Glutamatergic neuron (in vitro differentiated cells): Measurements from ENCODE around the gene CRYGN. TPM values are rescaled to one million over a fixed set of nuclear protein-coding genes. Genes with fewer than 3 reads are reported as not detected.
A peak's percentile ranks its signal among the peaks of the same experiment; 100 is the strongest.

Experiments used
- DNase-seq: peaks from one replicate; pipeline ENCODE4 v3.0.0; 2022
- H3K27ac Mint-ChIP-seq: one replicate; pipeline ENCODE4 v1.8.0; 2020; ENCODE audit warnings: mild to moderate bottlenecking, mixed read lengths, inconsistent platforms; ENCODE audit not compliant: unreplicated experiment
- H3K27me3 Mint-ChIP-seq: one replicate; pipeline ENCODE4 v1.8.0; 2020; ENCODE audit warnings: mild to moderate bottlenecking, moderate library complexity, mixed read lengths, inconsistent platforms; ENCODE audit not compliant: unreplicated experiment
- H3K36me3 Mint-ChIP-seq: one replicate; pipeline ENCODE4 v1.8.0; 2020; ENCODE audit warnings: mild to moderate bottlenecking, mixed read lengths, inconsistent platforms; ENCODE audit not compliant: unreplicated experiment
- H3K4me1 Mint-ChIP-seq: one replicate; pipeline ENCODE4 v1.8.0; 2020; ENCODE audit warnings: mild to moderate bottlenecking, low read depth, mixed read lengths, inconsistent platforms; ENCODE audit not compliant: unreplicated experiment
- H3K4me3 Mint-ChIP-seq: one replicate; pipeline ENCODE4 v1.8.0; 2020; ENCODE audit warnings: mild to moderate bottlenecking, mixed read lengths, inconsistent platforms; ENCODE audit not compliant: unreplicated experiment
- H3K9me3 Mint-ChIP-seq: one replicate; pipeline ENCODE4 v1.8.0; 2020; ENCODE audit warnings: mild to moderate bottlenecking, moderate library complexity, mixed read lengths, inconsistent platforms; ENCODE audit not compliant: unreplicated experiment
- CTCF ChIP-seq: fragments of 200-600 bp; sonication (generic); IDR thresholded peaks from one replicate; pipeline ENCODE4 v1.5.0; 2021; ENCODE audit not compliant: partially characterized antibody, unreplicated experiment
- total RNA-seq: library from RNA; stranded (reverse); fragmentation: NEBNext Ultra II Directional; extraction: Animal tissue kit (Norgen Biotek cat#: 25700); gene quantifications from one replicate; pipeline ENCODE4 v1.2.1, GENCODE V29; 2021; ENCODE audit not compliant: unreplicated experiment

Gene CRYGN
- total RNA-seq, 1 donor from 2014 or later = not detected

- peaks cover 5% of the 10 kb centered on the region for H3K4me1 Mint-ChIP-seq
- no peaks in the 10 kb centered on the region for H3K36me3 Mint-ChIP-seq
- peaks cover 4% of the 10 kb centered on the region for H3K9me3 Mint-ChIP-seq
- no peak overlapping the region for H3K4me3 Mint-ChIP-seq
- TF ChIP-seq CTCF = peak; percentile 78
- peaks cover 3% of the 10 kb centered on the region for H3K27me3 Mint-ChIP-seq
- DNase-seq = peak; percentile 81
- H3K27ac Mint-ChIP-seq = no peak overlapping the region
Measured at GRCh38 chr7:151448261-151449252, 8.6 kb upstream of the CRYGN start.

- TF ChIP-seq CTCF = no peak
- Mint-ChIP-seq H3K4me3 (no peak overlapping the region), H3K4me1 (peaks cover 2% of the 10 kb centered on the region), H3K27me3 (peaks cover 3% of the 10 kb centered on the region), H3K27ac (no peak overlapping the region), H3K9me3 (peaks cover 4% of the 10 kb centered on the region), H3K36me3 (peaks cover 4% of the 10 kb centered on the region)
- DNase-seq = no peak
Measured at GRCh38 chr7:151447901-151448260, 7.9 kb upstream of the CRYGN start.

GRCh38 chr7:151447312-151447711 lies 7.4 kb upstream of the CRYGN start:
- Mint-ChIP-seq H3K36me3 (peaks cover 8% of the 10 kb centered on the region), H3K9me3 (peaks cover 2% of the 10 kb centered on the region), H3K27ac (no peak overlapping the region), H3K4me1 (no peaks in the 10 kb centered on the region), H3K27me3 (peaks cover 3% of the 10 kb centered on the region), H3K4me3 (no peak overlapping the region)
- no peak for DNase-seq
- no peak for TF ChIP-seq CTCF

GRCh38 chr7:151446412-151446811 lies 6.5 kb upstream of the CRYGN start:
- TF ChIP-seq CTCF = no peak
- H3K4me1 Mint-ChIP-seq = no peaks in the 10 kb centered on the region
- peaks cover 8% of the 10 kb centered on the region for H3K36me3 Mint-ChIP-seq
- H3K9me3 Mint-ChIP-seq = peaks cover 4% of the 10 kb centered on the region
- no peak overlapping the region for H3K4me3 Mint-ChIP-seq
- no peak overlapping the region for H3K27ac Mint-ChIP-seq
- H3K27me3 Mint-ChIP-seq = peaks cover 3% of the 10 kb centered on the region
- no peak for DNase-seq

GRCh38 chr7:151444632-151445031 lies 4.7 kb upstream of the CRYGN start:
- H3K27ac Mint-ChIP-seq = no peak overlapping the region
- H3K27me3 Mint-ChIP-seq = peaks cover 3% of the 10 kb centered on the region
- no peak for TF ChIP-seq CTCF
- peaks cover 4% of the 10 kb centered on the region for H3K9me3 Mint-ChIP-seq
- H3K4me1 Mint-ChIP-seq = no peaks in the 10 kb centered on the region
- DNase-seq = no peak
- H3K36me3 Mint-ChIP-seq = peaks cover 8% of the 10 kb centered on the region
- no peak overlapping the region for H3K4me3 Mint-ChIP-seq
